HG03159 (cell line): Measurements from ENCODE around the gene UNC13D.
"Not testable (repeated sequence)": the region's sequence is repeated elsewhere in the genome, so short reads cannot be mapped to it uniquely, and the experiment has no call there.

ENCODE experiments used
- ATAC-seq: cut with Tn5 transposase; IDR thresholded peaks from one replicate; pipeline ENCODE4 v1.9.1; 2021; ENCODE audit warnings: mild to moderate bottlenecking, moderate library complexity; ENCODE audit not compliant: unreplicated experiment

The UNC13D gene

DNA sequence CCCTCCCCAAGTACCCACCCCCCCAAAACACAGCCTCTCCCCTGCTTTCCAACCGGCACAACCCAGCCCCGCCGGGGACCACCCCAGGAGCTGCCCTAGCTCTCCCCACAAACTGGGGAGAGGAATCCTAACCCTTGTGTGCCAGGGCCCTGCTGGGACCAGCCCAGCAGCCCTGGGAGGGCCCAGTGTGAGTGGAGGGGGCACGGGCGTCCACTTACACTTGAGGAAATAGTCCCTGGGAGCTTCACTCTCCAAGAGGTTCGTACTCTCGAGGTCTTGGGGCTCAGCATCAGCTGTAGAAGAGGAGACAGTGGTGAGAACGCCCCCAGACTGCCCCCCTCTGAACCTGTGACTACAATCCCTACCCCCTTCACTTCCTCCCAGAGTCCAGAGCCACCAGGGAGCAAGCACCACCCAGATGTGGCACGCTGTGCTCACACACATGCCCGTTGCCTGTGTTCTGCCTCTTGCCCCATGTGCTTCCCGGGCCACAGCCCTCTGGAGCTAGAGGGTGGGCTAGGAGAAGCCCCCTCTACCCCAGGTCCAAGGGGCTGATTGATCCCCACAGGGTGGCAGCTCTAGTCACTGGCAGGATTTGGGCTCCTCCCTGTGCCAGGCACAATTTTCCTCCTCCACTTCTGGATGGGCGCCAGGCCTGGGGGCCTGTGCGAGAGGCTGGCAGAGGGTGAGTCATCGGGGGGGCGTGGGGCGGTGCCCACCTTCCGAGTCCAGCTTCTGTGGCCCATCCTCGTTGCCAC lies 31.2 kb upstream of the UNC13D start:
- no peak for ATAC-seq

DNA sequence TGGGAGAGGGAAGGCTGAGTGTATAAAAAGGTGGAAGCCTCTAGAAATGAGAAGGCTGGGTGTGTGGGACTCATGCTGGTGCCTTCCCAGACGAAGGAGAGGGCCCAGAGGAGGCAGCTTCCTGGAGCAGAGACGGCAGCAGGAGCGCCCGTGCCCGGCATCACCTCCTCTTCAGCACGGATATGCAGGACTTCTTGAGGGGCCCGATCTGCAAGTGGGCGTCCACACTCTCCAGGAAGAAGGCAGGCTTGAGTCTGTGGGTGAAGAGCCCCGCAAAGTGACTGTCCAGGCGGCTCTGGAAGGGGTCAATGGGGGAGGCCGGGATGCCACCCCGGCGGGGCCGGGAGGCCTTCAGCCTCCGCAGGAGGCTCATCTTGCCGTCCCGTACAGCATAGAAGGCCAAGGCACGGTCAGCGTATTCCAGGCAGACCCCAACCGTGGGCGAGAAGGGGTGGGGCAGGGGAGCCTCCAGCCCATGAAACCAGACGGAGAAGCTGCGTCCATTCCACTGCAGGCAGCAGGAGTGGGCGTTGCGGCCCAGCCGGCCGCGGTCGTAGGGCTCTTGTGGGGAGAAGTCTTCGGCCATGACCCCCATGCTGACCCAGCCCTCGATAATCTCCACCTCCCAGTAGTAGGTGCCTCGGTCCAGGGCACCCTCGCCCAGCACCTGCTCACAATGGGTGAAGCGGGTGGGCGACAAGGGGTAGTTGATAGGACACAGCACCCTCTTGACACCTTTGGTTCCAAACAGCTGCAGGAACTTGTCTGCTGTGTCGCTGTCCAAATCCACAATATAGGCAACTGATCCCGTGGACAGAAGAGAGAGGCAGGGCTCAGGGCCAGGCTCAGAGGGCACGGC lies 30.3 kb upstream of the UNC13D start:
- ATAC-seq, result no peak

DNA sequence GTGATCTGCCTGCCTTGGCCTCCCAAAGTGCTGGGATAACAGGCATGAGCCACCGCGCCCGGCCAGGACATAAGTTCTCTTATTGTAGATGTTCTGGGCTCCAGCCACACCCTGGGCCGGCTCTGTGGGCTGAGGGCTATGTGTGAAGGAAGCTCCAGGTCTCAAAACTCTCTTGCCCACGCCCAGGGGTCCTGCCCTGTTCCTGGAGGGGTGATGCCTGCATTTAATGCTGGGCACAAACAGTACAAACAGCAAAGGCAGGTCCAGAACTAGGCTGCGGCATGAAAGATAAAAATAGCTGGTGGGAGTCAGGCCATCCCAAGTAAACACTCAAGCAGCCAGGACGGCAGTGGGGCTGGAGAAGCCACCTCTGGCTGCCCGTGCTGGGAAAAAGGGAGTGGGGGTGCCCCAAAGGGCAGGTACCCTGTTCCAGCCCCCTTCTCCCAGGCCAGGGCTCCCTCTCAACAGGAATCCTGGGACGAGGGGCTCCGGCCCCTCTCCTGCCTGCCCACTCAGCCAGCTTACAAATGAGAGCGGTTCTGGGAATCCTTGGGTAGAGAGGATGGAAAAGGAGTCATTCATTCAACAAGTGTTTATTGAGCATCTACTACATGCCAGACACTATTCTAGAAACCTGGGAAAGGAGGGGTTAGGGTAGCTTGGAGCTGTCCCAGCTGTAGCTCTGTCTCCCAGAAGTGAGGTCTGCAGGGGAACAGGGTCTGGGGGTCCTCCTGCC lies 29.6 kb upstream of the UNC13D start:
- no peak for ATAC-seq

DNA sequence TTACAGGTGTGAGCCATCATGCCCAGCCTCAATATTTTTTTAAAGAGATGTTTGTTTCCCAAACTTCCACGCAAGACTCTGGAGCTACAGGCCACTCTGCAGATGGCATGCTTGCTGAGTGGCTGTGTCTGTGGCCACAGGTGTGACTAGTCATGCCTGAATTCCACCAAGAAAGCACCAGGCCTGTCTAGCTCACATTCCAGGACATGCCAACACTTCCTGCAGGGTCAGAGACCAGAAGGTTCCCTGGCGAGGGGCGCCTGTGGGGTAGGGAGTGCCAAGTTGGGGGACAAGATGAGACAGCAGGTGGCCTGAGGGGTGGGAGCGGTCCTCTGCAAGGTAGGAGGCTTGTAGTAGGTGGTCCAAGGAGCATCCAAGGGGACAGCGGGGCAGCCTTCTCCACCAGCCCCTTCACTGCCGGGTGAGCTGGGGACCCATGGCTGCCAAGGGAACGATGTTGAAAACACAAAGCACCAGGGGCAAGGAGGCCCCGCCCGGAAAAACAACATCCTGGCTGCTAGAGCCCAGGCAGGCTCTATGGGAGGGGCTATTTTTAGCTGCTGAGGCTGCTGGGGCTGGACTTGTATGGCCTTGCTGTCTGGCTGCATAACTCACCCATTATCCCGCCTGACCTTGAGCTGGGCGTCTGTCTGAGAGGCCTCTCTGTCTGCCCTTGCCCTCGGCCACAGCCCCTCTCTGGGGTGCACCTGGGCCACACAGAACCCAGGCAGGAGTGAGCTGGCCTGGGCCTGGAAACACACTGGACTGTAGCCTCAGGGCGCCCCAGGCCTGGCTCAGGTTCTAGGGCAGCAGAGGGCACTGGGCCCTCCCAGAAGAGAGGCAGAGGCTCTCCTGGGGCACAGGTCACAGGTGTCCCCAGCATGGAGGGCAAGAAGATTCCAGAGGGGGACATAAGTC lies 28.5 kb upstream of the UNC13D start:
- no peak for ATAC-seq

DNA sequence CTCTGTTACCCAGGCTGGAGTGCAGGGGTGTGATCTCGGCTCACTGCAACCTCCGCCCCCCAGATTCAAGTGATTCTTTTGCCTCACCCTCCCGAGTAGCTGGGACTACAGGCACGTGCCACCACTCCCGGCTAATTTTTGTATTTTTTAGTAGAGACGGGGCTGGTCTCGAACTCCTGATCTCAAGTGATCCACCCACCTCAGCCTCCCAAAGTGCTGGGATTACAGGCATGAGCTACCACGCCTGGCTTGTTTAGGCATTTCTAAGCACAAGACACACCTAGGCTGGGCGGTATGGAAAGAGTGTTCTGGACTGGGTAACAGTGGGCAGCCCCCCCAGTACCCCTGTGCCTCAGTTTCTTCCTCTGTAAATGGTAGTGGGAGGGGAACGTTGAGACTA lies 26.0 kb upstream of the UNC13D start:
- ATAC-seq, result not testable (repeated sequence)

DNA sequence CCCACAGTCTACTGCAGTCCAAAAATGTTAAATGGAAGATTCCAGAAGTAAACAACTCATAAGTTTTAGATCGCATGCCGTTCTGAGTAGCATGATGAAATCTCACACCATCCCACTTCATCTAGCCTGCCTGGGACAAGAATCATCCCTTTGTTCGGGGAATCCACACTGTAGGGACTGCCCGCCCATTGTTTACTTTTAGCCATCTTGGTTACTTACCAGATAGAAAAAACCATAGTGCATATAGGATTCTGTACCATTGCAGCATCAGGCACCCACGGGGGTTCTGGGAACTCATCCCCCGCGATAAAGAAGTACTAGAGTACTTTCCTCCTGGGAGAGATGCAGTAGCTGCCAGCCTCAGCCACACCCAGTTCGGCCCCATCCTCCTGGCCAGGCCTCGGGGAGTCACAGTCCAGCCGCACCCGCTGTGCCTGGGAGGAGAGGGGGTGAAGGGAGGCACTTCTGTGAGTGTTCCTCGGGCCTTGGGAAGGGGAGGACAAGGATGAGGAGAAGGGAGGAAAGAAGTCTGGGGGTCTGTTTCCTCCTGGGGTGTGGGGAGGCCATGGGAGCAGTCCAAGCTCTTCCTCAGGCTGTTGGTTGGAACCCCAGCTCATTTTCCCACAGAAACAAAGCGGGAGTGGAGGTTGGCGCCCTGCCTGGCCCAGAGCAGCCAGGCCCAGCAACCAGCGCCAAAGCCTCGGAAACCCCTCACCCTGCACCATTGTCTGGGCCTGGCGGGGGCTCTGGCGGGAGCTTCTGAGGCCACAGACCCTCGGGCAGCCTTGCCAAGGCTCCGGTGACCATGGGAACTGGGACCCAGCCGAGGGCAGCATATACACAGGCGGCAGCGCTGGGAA lies 25.3 kb upstream of the UNC13D start:
- ATAC-seq, result no peak

DNA sequence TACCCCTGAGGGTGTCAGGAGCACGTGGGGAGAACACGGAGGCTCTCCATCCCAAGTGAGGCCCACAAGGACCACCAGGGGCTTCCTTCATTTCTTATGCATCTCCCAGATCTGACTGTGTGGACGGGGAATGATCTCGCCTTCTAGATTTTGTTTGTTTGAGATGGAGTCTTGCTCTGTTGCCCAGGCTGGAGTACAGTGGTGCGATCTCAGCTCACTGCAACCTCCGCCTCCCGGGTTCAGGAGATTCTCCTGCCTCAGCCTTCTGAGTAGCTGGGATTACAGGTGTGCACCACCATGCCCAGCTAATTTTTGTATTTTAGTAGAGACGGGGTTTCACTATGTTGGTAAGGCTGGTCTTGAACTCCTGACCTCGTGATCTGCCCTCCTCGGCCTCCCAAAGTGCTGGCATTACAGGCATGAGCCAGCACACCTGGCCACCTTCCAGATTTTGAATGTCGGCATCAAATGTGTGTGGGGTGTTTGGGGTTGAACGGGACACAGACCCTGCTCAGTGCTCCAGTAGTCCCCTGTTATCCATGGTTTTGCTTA lies 24.6 kb upstream of the UNC13D start:
- not testable (repeated sequence) for ATAC-seq

DNA sequence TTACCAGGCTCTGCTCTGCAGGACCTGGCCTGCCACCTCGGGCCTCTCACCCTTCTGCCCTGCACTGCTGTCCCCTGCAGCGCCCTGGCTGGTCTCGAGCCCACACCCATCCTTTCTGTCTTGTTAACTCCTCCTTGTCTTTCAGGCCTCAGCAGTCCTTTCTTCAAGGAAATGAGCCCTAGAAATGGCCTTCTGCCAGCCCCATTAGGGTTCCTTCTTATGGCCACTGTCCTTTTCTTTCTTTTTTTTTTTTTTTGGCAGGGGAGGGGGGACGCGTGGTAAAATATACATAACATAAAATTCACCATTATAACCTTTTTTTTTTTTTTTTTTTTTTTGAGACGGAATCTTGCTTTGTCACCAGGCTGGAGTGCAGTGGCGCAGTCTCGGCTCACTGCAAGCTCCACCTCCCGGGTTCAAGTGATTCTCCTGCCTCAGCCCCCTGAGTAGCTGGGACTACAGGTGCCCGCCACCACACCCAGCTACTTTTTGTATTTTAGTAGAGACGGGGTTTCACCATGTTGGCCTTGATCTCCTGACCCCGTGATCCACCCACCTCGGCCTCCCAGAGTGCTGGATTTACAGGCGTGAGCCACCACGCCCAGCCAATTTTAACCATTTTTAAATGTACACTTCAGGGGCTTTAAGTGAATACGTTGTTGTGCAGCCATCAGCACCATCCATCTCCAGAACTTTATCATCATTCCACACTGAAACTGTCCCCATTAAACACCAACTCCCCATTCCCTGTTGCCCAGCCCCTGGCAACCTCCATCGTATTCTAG lies 21.4 kb upstream of the UNC13D start:
- ATAC-seq, result not testable (repeated sequence)

DNA sequence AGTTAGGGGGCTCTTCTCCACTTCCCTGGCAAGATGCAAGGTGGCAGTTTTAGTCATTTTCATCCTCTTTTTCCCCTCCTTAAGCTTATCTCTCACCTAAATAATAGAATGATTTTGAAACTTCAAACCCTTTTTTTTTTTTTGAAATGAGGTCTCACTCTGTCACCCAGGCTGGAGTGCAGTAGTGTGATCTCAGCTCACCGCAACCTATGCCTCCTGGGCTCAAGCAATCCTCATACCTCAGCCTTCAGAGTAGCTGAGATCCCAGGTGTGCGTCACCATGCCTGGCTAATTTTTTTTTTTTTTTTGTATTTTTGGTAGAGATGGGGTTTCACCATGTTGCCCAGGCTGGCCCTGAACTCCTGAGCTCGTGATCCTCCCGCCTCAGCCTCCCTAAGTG lies 20.7 kb upstream of the UNC13D start:
- not testable (repeated sequence) for ATAC-seq

DNA sequence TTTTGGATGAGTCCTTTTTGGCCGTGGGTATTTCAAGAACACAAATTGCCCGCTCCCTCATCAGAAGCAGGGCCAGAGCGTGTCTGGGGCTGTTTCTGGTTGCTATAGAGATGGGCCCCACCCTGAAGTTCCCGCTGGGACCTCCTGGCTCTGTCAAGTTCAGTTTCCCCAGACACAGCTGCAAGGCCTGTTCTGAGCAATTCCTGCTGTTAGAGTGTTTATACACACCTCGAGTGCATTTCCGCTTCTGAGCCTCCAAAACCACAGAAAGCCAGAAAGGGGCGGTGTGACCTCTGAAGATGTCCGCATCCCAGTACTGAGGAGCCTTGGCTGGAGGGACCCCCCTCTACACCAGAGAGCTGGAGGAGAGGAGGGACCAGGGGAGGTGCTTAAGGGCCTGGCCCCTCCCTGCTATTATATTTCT lies 20.3 kb upstream of the UNC13D start:
- ATAC-seq, result peak; percentile 87

DNA sequence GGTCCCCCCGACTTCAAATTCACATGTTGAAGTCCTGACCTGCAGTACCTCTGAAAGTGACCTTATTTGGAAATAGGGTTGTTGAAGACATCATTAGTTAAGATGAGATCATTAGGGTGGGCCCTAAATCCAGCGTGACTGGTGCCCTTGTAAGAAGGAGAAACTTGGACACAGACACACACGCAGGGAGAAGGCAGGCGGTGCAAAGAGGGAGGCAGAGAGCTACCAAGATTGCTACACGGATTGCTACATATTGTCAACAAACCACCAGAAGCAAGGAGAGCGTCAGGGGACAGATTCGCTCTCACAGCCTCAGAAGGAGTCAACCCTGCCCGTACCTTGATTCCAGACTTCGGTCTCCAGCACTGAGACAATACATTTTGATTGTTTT lies 17.7 kb upstream of the UNC13D start:
- ATAC-seq, result no peak

DNA sequence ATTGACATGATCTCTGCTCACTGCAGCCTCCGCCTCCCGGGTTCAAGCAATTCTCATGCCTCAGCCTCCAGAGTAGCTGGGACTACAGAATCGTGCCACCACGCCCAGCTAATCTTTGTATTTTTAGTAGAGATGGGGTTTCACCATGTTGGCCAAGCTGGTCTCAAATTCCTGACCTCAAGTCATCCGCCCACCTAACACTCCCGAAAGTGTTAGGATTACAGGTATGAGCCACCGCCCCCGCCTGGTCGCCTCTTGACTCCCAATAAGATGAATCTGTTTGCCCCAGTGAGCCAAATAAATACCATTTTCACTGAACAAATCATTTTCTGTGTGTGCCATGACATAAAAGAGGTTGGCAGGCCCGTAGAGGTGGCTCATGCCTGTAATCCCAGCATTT lies 15.2 kb upstream of the UNC13D start:
- not testable (repeated sequence) for ATAC-seq

DNA sequence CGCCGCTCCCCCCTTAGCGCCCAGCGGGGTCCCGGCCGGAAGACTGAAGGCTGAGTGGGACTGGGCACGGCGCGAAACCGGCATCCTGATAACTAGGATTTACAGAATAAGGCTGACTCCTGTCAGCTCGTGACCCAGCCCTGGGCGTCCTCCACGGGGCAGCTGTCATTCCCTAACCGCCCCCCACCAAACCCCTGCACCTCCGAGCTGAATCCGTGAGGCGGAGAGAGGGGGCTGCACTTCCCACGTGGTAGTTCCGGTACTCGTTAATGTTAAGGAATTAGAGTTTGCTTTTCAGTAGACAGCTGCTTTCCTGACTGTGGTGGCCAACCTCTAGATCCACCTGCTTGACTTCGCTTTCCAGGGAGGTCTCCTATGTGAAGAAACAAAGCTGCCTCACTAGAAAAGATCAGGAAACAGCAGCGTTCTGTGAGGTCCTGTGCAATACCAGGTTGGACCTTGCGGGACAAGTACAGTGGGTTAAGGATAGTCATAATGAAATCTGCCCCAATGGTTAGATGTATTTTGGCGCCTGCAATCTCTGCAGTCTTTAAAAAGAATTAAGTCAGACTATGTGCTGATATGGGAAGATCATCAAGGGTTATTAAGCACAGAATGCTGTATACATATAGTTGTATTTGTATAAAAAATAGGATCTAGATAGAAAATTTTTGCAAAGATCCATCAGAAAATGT lies 12.0 kb upstream of the UNC13D start:
- no peak for ATAC-seq

DNA sequence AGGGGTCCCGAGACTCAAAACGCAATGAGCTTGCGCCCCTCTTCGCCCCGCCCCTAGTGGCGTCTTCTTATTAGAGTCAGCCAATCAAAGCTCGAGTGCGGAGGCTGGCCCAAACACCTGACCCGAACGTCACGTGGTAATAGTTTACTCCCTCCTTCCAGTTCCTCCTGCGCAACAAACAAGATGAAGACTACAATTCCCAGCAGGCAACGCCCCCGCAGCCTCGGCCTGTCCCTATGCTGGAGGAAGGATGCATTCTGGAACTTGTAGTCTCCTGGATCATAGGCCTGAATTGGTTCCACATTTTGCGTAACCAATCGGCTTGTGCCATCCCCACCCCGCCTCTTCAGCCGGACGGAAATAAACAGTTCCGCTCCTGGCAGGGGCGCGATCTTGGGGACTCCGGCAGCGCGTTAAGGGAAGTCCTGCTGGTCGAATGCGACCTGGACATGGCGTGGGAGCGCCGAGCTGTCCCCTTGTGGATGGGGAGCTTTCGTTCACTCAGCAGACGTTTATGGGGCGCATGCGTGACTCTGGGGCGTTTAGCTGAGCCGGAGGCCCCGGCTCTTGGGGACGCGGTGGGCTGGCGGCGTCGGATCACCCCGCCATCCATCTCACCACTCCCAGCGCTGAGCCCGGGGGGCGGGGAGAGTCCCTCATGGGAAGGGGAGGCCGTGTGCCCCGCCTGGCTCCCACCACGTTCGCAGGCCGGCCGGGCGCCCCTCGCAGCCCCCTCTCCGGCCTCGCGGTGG lies 11.3 kb upstream of the UNC13D start, which contains the start of gene WBP2:
Gene WBP2, minus strand, starts transcription at position 26 of the 752 bp plus-strand sequence. CDS start 38 bp downstream, outside the sequence.
- ATAC-seq, result peak; percentile 86

DNA sequence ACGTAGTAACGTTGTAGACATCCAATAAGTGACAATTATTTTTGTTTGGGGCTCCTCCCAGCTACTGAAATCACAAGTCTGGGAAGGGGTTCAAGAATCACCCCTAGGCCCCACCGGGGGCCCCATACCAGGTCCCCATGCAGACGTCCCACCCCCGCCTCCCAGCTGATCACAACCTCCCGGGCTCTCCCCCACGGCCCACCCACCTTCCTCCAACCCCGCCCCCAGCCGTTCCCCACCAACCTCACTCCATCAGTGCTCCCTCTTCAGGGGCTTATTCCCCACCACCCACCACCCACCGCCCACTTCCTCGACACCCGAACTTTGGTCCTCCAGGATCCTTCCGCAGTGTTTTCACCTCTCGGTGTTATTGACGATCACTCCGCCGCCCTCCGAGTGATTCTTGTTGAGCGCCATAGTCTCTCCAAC lies 10.7 kb upstream of the UNC13D start:
- no peak for ATAC-seq

DNA sequence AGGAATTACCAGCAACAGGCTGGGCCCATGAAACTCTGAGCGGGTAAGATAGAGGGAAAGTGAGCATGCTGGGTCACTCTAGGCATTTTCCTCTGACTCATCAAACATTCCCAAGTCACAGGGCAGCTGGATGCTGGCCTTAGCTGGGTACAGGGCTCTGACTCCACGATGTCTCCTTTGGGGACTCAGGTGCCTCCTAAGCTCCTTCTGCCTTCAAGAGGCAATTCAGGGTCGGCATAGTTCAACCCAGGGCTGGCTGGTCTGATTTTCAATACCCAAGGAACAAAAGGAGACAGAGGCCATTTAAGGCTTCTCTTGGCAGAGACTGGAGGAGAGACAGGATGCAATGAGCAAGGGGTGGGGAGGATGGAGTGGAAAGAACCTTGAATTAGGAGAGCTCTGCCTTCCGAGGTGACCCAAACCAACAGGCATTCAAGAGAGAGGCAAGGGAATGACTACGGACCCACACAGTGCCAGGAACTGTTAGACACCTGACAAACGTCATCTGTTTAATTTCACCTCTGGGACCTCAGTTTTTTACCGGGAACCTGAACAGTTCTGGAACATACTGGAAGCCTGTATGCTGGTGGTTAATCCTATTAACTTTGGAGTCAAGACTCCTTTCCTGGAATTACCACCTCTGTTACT lies 10.0 kb upstream of the UNC13D start:
- no peak for ATAC-seq
